SK-N-MC (cell line): Measurements from ENCODE around the gene SLC66A2.
"Not testable (repeated sequence)": the region's sequence is repeated elsewhere in the genome, so short reads cannot be mapped to it uniquely, and the experiment has no call there.

Experiments
- EZH2 ChIP-seq: fragments of 200-600 bp; sonication (generic); IDR thresholded peaks from one replicate; pipeline ENCODE4 v1.6.1; 2017; ENCODE audit warnings: antibody characterized with exemption
- POLR2AphosphoS5 ChIP-seq: IDR thresholded peaks from 2 replicates; pipeline ENCODE4 v1.6.1; 2012; ENCODE audit warnings: mild to moderate bottlenecking, low read depth, low read length, borderline replicate concordance

GRCh38 chr18:79960161-79960801 lies 8.8 kb upstream of the SLC66A2 start:
- TF ChIP-seq EZH2, POLR2AphosphoS5: not testable (repeated sequence)
